GM19193 (cell line): ENCODE measurements around the gene ZFP36.

ENCODE experiments used
- POLR2A ChIP-seq: IDR thresholded peaks from 4 replicates; pipeline ENCODE4 v1.6.1; 2011; ENCODE audit not compliant: insufficient read depth, insufficient read length; ENCODE audit errors: extremely low read depth

ZFP36 gene

GRCh38 chr19:39399668-39400050, 7.0 kb upstream of the ZFP36 start:
- no peak for TF ChIP-seq POLR2A

GRCh38 chr19:39400061-39400460, 6.6 kb upstream of the ZFP36 start:
- TF ChIP-seq POLR2A: no peak

GRCh38 chr19:39401070-39401548, 5.5 kb upstream of the ZFP36 start:
- TF ChIP-seq POLR2A: no peak

GRCh38 chr19:39401549-39402345, 4.9 kb upstream of the ZFP36 start:
- peak; percentile 52 for TF ChIP-seq POLR2A

GRCh38 chr19:39402346-39403300, 4.0 kb upstream of the ZFP36 start:
- peak; percentile 71 for TF ChIP-seq POLR2A

- peak; percentile 65 for TF ChIP-seq POLR2A
Observed at GRCh38 chr19:39403331-39404312, 3.0 kb upstream of the ZFP36 start.

GRCh38 chr19:39405261-39405957, 1.2 kb upstream of the ZFP36 start:
- no peak for TF ChIP-seq POLR2A

- TF ChIP-seq POLR2A: no peak
Observed at GRCh38 chr19:39405958-39406655, 540 bp upstream of the ZFP36 start.

- TF ChIP-seq POLR2A: no peak
Observed at GRCh38 chr19:39407410-39407659, 688 bp downstream of the ZFP36 start.

- no peak for TF ChIP-seq POLR2A
Observed at GRCh38 chr19:39407660-39408391, 1.2 kb downstream of the ZFP36 start.

GRCh38 chr19:39408392-39409207, 2.0 kb downstream of the ZFP36 start:
- peak; percentile 58 for TF ChIP-seq POLR2A
